Ammon's horn (tissue), 1 donor: ENCODE measurements around the gene GAB1.

ENCODE experiments used
- DNase-seq: peaks from one replicate; pipeline ENCODE4 v3.0.0-alpha.2; 2016; ENCODE audit warnings: low spot score

GAB1 gene

DNA sequence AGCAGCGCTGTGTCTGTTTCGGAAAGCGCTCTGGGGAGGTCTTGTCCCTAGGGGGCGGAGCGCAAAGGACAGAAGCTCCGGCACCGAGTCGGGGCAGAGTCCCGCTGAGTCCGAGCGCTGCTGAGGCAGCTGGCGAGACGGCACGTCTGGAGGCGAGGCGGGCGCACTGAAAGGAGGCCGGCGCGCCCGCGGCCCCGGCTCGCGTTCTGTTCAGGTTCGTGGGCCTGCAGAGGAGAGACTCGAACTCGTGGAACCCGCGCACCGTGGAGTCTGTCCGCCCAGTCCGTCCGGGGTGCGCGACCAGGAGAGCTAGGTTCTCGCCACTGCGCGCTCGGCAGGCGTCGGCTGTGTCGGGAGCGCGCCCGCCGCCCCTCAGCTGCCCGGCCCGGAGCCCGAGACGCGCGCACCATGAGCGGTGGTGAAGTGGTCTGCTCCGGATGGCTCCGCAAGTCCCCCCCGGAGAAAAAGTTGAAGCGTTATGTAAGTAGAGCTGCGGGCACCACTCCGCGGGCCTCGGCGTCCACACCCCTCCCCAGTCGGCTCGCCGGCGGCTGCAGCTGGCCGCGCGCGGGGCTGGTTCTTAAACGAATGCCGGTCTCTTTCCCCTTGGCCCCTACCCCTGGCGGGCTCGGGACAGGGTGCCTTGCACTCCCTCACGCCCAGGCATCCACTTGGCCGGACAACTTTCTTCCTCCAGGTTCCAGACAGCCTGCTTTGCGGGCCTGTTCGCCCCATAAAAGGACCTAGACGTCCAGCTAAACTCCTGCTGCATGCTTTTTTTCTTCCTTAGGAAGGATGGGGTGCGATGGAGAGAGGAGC lies at the start of gene GAB1:
TSS of gene GAB1 (plus strand) at position 96 of the 819 bp plus-strand sequence. CDS start at position 409, 313 bp downstream.
- peak; percentile 87 for DNase-seq

DNA sequence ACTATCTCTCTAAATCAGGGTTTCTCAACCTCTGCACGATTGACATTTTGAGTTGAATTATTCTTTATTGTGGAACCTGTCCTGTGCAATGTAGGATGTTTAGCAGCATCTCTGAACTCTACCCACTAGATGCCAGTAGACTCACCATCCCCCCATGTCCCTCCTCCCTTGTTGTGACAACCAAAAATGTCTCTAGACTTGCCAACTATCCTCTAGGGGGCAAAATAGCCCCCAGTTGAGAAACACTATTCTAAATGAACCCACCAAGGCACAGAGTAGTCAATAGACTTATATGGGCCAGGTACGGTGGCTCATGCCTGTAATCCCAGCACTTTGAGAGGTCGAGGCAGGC lies 49.1 kb upstream of the GAB1 start:
- DNase-seq = no peak

DNA sequence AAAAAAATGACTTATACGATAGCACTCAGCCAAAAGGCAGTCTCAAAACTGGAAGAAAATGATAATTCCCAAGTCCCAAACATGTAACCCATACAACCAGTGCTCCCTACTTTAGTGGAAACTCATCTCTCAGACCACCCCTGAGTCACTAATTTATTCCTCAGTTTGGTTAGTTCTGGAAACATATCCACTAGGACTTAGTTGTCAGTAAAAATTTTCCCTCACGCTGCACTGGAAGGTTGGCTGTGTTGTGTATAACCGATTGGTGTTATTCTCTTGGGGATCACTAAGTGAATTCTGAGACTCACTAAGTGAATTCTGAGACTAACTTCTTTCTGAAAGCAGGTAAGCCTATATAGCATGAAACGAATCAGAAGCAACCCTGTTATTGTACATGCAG lies 48.5 kb upstream of the GAB1 start:
- no peak for DNase-seq

DNA sequence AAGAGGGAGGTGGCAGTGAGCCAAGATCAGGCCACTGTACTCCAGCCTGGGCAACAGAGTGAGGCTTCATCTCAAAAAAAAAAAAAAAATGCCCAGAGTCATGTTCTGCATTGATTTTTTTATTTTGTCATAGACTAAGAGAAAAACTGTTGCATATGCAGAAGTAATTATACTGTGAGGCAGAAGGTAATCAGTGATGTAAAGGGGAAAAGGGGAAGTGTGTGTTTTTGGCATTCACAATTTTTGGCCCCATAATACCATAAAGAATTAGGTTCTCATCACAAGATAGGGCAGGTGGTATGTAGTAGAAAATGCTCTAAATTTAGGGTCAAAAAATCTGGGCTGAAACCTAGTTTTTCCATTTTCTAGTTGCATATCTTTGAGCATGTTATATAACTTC lies 47.3 kb upstream of the GAB1 start:
- DNase-seq = no peak

DNA sequence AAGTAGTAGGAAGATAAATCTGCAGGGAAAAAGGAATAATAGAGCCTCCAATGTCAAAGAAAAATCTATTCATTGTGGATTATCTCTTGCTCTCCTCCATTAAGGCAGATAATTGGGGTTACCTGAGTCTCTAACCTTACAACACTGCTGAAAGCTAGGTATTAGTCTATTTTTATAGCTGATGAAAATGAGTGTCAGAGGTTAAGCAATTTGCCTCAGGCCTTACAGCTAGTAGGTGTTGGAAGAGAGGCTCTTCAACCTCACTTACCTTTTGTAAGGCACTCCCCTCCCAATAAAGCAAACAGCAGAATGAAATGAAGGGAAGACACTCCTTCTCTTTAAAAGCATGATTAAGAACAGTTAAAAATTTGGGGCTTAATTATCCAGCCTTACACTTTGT lies 45.4 kb upstream of the GAB1 start:
- DNase-seq = no peak

DNA sequence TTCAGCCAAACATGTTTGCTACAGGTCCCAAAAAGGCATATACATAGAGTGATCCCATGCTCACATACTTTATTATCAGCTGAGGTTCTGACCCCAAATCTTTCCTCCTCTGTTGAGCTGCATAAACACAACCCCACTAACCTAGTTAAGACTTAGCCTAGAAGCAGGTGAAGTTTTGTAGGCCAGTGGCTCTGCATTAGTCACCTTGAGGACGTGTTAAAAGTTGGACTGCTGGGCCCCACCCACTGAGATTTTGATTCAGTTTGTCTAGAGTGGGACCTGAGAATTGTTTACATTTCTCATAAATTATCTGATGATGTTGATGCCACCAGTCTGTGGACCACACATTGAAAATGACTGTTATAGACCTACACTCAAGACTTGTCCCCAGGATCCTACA lies 43.8 kb upstream of the GAB1 start:
- DNase-seq = no peak

DNA sequence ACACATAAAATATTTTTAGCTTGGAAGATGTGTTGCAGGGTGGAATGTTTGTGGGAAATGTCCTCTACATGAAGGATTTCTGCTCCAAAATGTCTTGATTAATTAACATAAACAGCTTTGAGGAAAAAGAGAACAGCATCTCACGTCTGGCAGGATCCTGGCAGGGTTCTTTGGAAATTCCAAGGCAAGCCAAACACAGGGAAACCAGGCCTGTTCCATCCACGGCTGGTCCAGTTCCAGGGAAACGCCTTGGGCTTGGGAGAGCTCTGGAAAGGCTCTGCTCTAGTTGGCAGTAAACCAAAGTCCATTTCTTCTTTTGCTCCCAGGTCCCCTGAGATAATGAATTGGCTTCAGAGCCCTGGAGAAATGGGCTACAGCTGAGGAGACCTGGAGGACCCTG lies 42.4 kb upstream of the GAB1 start:
- DNase-seq = peak; percentile 13

DNA sequence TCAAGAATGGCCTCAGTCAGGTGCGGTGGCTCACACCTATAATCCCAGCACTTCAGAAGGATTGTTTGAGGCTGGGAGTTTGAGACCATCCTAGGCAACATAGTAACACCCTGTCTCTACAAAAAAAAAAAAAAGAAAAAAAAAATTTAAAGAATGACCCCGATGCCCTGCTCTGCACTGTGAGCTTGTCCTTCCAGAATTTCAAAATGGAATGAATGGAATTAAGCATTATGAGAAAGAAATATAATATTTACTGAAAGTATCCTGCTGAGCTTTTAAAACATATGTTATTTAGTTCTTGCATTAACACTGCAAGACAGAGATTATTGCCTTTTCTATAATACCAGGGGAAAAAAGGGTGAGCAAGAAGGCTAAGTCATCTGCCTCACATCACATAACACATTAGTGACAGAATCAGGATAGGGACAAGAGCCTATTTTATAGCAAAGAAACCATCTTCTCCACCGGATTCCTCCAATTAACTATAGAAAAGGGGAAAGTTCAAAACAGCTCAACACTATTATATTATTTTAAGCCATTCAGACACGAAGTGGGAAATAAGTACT lies 41.9 kb upstream of the GAB1 start:
- DNase-seq = no peak

DNA sequence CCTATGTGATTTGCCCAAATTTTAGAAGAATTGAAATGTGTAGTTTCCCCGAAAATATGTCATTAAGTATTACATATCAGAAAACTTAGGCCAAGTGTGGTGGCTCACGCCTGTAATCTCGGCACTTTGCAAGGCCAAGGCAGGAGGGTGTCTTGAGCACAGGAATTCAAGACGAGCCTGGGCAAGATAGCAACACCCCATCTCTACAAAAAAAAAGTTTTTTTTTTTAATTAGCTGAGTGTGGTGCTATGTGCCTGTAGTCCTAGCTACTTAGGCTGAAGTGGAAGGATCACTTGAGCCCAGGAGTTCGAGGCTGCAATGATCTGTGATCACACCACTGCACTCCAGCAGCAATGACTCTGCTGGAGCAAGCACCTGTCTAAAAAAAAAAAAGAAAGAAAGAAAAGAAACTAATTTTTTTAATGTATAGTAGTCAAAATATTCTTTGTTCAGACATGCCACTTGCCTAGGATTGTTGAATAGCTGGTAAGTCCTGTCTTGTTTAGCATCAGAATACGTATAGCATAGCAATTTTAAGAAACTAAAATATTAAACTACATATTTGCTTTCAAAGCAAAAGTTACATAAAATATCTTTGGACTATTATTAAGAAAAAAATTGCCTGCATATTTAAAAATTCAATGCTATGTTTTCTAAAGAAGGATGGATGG lies 40.1 kb upstream of the GAB1 start:
- DNase-seq = no peak

DNA sequence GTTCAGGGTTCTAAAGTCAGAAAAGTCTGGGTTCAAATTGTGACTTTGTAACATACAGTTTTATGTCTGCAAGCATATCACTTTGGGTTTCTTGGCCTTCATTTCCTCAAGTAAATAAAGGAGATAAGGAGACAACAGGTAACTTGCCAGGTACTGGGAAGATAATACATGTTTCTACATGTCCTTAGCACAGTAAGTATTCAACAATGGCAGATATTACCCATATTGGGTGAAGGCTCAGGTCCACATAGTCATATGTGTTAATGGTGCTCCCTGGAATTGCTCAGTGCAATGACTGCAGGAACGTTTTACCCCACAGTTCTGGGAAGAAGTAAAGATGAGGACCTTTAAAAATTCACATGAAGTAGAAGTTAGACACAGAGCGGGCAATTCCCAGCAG lies 35.8 kb upstream of the GAB1 start:
- no peak for DNase-seq

DNA sequence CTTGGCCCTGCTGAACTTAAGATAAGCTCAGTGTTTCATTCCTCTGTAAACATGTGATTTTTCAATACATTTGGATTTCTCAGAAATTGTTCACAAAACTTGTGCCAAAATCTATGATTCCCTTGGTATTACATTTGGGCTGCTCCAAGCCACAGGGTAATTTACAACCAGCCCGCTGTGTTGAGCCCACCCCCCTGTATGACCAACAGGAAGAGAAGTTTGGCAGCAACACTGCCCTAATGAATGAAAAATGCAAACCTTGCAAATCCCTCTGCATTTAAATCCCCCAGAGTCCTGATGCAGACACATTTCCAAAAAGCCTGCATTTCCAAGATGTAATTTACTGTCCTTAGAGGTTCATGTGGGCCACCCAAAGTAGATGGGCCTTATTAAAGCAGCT lies 34.1 kb upstream of the GAB1 start:
- no peak for DNase-seq

DNA sequence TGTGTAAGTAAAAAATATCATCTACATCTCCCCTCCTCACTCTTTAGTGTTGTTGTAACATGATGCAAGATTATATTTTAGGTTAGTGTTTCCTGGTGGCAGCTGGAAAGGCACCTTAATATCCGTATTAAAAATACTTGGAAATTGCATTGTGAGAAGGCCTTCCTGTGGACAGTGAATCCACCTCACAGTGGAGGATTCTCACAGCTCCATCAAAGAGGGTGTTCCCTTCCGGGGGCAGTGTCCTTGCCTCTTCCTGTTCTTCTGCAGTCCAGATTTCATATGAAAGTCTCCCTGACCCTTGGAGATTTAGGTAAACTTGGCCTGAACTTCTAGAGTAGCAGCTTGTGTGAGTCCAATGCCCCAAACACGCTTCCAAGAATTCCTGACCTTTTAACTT lies 29.9 kb upstream of the GAB1 start:
- no peak for DNase-seq

DNA sequence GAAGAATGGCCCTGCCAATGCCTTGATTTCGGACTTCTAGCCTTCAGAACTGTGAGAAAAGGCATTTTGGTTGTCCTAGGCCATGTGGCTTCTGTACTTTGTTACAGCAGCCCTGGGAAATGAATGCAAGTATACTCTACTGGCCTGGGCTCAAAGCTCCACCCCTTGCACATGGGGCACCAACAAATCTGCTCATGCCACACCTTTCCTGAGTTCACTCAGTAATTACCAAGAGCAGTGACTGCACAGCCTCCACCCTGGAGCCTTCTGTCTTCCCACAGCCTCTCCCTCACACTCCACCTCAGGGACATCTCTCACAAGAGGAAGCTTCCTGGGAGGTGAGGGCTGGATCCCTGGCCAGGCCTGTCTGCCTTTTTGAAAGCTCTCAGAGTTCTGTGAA lies 29.1 kb upstream of the GAB1 start:
- no peak for DNase-seq

DNA sequence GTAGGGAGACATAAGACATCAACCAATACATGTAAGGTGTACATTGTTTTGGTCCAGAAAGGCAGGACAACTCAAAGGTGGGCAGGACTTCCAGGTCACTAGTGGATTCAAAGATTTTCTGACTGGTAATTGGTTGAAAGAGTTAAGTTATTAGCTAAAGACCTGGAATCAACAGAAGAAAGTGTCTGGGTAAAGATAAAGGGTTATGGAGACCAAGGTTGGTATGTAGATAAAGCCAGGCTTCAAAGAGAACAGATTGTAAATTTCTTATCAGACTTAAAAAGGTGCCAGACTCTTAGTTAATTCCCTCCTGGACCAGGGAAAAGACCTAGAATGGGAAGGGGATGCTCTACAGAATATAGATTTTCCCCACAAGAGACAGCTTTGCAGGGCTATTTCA lies 28.3 kb upstream of the GAB1 start:
- no peak for DNase-seq

DNA sequence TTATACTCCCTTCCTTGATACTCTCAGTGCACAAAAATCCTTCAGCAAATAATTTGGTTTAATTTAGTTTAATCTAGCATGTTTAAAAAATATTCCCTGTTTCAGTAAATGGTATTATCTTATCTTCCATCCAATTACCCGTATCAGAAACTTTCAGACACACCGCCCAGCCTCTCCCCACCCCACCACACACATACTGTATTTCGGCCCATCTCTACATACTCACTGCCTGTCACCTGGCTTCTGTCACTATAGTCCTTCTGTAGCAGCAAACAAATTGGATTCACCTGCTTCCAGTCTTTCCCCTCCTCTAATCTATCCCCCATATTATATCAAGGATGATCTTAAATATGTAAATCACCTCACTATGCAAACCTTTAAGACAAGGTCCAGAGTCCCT lies 24.8 kb upstream of the GAB1 start:
- no peak for DNase-seq

DNA sequence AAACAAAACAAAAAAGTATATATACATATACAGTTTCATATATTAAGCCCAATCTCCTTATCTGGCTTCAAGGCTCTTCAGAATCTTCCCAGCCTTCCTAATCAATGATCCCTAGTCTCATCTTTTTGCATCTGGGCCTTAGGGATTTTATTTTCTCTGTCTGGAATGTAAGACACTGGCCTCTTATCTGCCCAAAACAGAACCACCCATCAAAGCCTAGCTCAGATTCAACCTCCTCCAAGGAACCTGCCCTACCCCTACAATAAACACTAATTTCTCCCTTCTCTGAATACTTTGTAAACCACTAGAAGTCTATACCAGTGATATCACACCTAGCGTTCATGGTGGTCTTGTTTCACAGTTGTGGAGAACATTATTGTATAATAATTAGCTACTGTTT lies 23.2 kb upstream of the GAB1 start:
- no peak for DNase-seq

DNA sequence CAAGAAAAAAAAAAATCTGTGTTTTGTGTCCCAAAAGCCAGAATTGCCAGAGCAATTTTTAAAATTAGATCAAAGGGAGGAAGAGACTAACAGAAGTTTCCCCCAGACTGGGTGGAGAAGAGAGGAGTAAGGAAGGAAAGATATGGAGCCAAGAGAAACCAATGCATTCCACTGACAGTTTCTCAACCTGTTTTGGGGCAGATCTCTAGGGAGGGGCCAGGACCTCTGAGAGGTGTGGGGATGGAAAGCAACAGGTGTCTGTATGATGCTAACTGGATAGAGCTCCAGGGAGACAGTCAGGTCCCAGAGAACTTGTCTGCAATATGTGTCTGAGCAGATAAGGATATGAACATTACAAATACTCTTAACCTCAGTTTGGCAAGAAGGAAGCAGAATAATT lies 22.7 kb upstream of the GAB1 start:
- no peak for DNase-seq

DNA sequence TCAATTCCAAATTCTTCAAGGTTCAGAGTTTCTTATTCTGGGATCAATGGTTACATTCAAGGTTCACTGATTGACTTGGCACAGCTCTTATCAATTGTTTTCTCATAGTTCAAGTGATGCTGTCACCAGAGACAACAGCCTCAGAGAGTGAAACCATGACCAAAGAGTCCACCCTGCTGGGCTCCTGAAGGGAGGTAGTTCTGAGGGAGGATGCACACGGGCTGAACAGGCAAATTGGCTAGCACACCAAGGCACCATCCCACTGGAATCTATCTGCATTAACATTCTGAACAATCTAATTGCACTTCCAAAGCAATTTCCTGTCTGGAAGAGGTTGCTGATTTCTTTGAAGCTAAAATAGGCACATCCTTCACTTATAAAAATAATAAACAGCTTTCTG lies 16.6 kb upstream of the GAB1 start:
- DNase-seq = no peak

DNA sequence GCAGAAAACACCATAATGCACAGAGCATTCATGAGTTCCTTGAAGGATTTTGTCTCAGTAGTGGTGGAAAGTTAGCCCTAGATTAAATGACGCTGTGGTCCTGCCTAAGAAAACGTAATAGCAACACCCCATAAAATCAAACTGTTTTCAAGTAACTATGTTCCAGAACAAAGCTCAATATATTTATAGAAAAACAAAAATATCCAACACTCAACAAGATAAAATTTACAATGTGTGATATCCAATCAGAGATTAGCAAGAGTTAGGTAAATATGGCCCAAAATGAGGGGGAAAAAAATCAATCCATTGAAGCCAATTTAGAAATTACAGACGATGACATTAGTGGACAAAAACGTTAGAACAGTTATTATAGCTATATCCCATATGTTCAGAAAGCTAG lies 9.9 kb upstream of the GAB1 start:
- no peak for DNase-seq

DNA sequence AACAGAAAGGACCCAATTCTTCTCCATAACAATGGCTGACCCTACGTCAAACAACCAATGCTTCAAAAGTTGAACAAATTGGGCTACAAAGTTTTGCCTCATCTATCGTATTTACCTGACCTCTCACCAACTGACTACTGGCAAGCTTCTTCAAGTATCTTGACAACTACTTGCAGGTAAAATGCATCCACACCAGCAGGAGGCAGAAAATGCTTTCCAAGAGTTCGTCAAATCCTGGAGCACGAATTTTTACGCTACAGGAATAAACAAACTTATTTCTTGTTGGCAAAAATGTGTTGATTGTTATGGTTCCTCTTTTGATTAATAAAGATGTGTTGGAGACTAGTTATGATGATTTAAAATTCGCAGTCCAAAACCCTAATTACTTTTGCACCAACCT lies 6.7 kb upstream of the GAB1 start:
- no peak for DNase-seq

DNA sequence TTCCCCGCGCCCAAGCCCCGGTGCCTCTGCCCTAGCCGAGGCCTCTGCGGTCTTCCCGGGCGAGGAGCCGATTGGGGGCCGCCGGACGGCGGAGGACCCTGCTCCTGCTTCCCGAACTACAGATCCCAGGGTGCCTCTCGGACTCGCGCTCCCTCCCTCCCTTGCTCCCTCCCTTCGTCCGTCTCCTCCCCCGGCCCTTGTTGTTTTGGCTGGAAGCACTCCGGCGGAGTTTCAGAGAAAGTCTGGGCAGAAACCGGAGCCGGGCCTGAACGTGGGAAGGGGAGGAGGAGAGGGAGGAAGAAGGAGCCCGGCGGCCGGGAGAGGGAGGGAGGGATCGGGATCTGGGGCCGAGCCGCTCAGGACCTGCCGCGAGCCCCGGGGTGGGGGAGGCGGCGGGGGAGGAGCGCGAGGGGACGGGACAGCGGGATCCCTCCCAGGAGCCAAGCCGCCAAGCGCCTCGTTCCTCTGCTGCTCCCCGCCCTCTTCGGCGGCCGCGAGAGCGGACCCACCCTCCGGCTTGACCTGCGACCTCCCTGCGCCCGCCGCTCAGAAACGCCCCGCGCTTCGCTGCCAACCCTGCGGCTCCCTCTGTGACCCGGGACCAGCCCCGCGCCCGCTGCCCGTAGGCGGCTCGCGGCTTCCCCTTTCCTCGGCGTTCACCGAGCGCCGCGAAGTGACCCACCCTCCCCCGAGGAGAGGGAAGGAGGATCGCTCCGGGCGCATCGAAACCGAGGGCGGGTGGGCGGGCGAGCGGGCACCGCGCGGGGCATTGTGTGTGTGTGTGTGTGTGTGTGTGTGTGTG lies 496 bp upstream of the GAB1 start:
- peak; percentile 94 for DNase-seq

DNA sequence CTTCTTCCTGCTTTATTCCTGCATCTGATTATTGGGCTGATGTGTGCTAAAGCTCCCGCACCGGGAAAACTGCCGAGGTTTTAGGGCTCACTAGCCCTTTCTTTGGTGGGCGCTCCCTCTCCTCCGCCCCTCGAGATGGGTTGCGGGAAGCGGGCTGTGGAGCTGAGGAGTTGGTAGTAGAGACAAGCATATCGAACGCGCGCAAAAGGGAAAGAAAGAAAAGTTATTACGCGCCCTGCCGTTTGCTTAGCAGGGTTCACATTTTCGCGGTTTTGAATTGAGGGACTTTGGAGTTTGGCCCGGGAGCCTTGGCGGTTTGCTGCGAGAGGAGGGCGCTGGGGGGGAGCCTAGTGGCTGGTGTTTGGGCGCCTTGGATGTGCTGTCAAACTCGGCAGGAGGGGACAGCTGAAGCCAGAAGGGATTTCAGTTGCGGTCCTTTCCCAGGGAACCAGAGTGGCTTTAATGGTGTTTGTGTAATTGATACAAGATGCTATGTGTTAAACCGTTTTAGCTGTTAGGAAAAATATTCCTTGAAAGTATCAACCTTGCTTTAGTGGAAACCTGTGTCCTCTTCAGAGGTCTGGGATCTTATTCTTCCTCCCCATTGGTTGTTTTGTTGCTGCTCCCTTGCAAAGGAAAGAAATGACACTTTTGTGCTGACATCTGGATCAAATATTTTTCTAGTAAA lies 1.1 kb downstream of the GAB1 start:
- DNase-seq = peak; percentile 81
